ENCODE data around the gene ATP7B.

- TF ChIP-seq CTCF (IDR thresholded peaks at IDR 0.05) = no peak
- no peak for TF ChIP-seq POLR2AphosphoS5 (IDR thresholded peaks at IDR 0.05)
- no peak for TF ChIP-seq EP300 (IDR thresholded peaks at IDR 0.05)
- no peak for TF ChIP-seq POLR2A (IDR thresholded peaks at IDR 0.05)
Observed at GRCh38 chr13:51956717-51957116, 54.5 kb downstream of the ATP7B start.

Data from gastroesophageal sphincter (tissue), 3 donors.